BLaER1 (cell line): ENCODE results near the gene COL8A1.

Experiments
- H3K27ac ChIP-seq: shearing (Covaris generic); formaldehyde crosslinking; 2 replicates; pipeline ENCODE4 v1.8.1; 2022
- H3K27me3 ChIP-seq: shearing (Covaris generic); formaldehyde crosslinking; 2 replicates; pipeline ENCODE4 v1.8.1; 2022
- H3K36me3 ChIP-seq: shearing (Covaris generic); formaldehyde crosslinking; 2 replicates; pipeline ENCODE4 v1.8.1; 2022
- H3K4me1 ChIP-seq: shearing (Covaris generic); formaldehyde crosslinking; 2 replicates; pipeline ENCODE4 v1.8.1; 2022
- H3K4me2 ChIP-seq: shearing (Covaris generic); formaldehyde crosslinking; 2 replicates; pipeline ENCODE4 v1.8.1; 2022
- H3K4me3 ChIP-seq: shearing (Covaris generic); formaldehyde crosslinking; 2 replicates; pipeline ENCODE4 v1.8.1; 2022
- H3K9ac ChIP-seq: shearing (Covaris generic); formaldehyde crosslinking; 2 replicates; pipeline ENCODE4 v1.8.1; 2022
- H3K9me3 ChIP-seq: shearing (Covaris generic); formaldehyde crosslinking; 2 replicates; pipeline ENCODE4 v1.8.1; 2022
- H4K20me1 ChIP-seq: shearing (Covaris generic); formaldehyde crosslinking; 2 replicates; pipeline ENCODE4 v1.8.1; 2022
- Cebpa-rat ChIP-seq: shearing (Covaris generic); IDR thresholded peaks from 2 replicates; pipeline ENCODE4 v1.8.1; 2022

The COL8A1 gene

DNA sequence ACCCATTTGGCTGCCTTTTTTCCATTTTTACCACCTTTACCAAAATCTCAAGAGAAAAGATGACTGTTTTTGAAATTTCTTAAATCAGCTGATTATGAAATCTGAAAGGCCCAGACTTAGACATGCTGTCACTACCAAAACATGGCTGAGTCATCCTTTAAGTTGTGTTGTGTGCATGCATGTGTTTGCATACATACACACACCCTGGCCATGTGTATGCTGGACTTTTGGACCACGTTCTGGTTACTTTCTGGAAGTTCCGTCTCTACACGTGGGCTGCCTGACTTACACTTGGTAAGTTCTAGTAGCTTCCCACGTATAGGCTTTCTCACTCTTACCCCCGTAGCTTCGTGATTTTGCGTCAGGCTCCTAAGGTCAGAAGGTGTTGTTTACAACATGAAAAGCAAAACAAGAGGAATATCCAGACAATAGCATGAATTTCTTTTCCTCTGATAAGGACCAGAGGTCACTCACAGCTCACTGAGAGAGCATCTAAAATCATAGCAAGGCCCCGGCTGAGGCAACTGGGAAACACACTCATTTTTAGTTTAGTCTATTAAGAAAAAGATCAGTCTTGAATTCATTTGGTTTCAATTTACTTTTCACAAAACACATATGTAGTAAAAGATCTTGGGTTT is 62.4 kb downstream of the COL8A1 start:
- TF ChIP-seq Cebpa-rat = no peak
- no peaks in the 10 kb centered on the region for H4K20me1 ChIP-seq
- H3K9ac ChIP-seq = no peak overlapping the region
- no peaks in the 10 kb centered on the region for H3K9me3 ChIP-seq
- no peak overlapping the region for H3K4me3 ChIP-seq
- no peak overlapping the region for H3K4me2 ChIP-seq
- no peak overlapping the region for H3K27ac ChIP-seq
- H3K27me3 ChIP-seq = no peaks in the 10 kb centered on the region
- no peaks in the 10 kb centered on the region for H3K4me1 ChIP-seq
- no peaks in the 10 kb centered on the region for H3K36me3 ChIP-seq

DNA sequence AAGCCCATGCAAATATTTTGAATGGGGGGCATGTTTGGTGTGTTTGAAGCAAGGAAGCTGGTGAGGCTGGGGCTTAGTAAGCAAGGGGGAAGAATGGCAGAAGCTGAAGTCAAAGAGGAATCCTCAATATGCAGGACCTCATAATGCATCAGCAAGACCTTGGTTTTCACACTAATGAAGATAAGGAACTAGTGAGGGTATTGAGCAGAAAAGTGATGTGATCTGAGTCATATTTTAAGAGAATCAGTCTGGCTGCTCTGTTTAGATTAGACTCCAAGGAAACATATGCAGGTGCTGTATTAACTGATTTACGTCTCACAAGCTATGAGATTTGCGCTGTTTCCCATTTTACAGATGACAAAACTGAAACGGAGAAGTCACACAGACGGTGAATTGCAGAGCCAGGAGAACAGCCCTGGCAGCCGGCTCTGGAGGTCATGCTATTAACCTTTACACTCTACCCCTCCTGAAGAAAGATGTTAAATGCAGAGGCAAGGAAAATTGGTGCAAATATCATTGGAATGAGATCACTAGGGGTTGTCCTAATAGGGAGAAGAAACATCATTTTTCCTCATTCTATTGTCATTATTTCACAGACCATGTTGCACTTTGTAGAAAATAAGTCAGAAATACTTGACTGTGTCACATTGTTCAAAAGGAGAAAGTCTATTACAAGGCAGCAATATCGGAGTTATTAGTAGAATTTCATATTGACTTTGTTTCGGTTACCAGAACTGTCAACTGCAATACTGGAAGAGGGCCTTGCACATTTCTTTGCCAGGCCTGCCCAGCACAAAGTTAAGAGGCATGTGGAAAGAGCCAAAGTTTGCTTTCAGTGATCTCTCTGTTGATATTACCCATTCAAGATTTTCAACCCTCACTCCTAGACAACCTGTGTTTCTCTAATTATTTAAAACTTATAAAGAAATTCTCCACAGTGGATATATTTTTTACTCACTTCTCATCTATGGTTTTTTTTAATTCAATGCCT is 64.9 kb downstream of the COL8A1 start:
- no peaks in the 10 kb centered on the region for H3K36me3 ChIP-seq
- TF ChIP-seq Cebpa-rat = no peak
- no peak overlapping the region for H3K4me3 ChIP-seq
- H3K4me1 ChIP-seq = no peaks in the 10 kb centered on the region
- no peak overlapping the region for H3K9ac ChIP-seq
- H3K4me2 ChIP-seq = no peak overlapping the region
- no peak overlapping the region for H3K27ac ChIP-seq
- no peaks in the 10 kb centered on the region for H4K20me1 ChIP-seq
- no peaks in the 10 kb centered on the region for H3K27me3 ChIP-seq
- H3K9me3 ChIP-seq = no peaks in the 10 kb centered on the region

DNA sequence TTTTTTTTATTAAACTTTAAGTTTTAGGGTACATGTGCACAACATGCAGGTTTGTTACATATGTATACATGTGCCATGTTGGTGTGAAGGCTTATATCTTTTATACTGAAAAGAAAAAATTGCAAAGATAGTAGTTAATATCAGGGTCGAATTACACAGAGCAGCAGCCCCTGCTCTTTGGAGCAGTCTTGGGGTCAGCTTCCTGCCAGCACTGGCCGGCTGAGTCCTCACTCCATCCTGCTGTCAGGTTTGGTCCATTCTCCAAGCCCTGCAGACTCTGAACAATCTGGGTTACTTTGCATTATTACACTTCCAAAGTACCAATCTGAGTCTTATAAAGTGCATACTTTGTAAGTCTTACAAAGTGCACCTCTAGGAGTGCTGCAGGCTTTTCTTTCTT is 66.0 kb downstream of the COL8A1 start:
- Histone ChIP-seq H3K9me3 (no peaks in the 10 kb centered on the region), H3K27ac (no peak overlapping the region), H3K4me1 (no peaks in the 10 kb centered on the region), H3K4me2 (no peak overlapping the region), H3K9ac (no peak overlapping the region), H4K20me1 (no peaks in the 10 kb centered on the region), H3K27me3 (no peaks in the 10 kb centered on the region), H3K36me3 (no peaks in the 10 kb centered on the region), H3K4me3 (no peak overlapping the region)
- no peak for TF ChIP-seq Cebpa-rat

DNA sequence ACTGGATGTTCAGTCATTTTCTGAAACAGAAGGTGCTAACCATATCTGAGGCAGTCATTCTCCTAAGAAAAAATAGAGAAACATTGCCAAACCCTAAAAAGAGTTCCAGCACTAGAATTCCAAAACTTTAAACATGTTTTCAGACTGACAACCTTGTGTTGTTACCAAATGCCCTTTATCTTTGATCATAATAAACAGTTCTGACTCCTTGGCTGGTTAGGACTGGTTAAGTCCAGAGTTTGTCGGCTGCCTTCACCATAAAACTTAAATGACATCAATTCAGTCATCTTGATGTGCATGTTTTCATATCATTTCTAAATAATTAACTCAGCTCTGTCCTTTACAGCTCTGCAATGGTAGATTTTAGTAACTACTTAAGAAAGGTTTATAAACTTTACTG is 68.0 kb downstream of the COL8A1 start:
- TF ChIP-seq Cebpa-rat = no peak
- no peaks in the 10 kb centered on the region for H3K4me1 ChIP-seq
- no peaks in the 10 kb centered on the region for H3K9me3 ChIP-seq
- H3K36me3 ChIP-seq = no peaks in the 10 kb centered on the region
- no peaks in the 10 kb centered on the region for H3K27me3 ChIP-seq
- H3K27ac ChIP-seq = no peak overlapping the region
- no peak overlapping the region for H3K4me3 ChIP-seq
- H3K9ac ChIP-seq = no peak overlapping the region
- H3K4me2 ChIP-seq = no peak overlapping the region
- no peaks in the 10 kb centered on the region for H4K20me1 ChIP-seq

DNA sequence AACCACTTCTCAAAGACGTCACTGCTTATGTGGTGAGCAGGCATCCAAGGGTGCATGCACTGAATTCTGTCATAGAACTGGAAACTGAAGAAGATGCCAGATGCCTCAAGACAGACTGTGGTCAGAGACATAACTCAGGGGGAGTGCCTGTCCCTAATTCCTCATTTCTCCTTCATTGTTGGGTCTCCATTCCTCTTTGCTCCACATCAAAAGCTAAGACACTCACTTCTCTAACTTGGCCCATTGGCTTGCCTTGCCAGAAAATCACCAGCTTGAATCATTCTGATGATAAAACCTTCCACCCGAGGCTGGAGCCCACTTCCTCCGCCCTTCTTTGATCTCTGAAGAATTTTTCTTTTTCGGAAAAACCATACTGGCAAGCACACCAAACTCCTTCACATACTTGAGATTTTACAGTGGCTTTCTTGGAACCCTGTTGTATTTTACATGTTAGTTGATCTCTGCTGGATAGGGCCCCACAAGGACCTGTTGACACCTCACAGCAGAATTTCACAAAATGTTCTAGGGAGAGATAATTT is 69.9 kb downstream of the COL8A1 start:
- Histone ChIP-seq H3K27ac (no peak overlapping the region), H4K20me1 (no peaks in the 10 kb centered on the region), H3K4me2 (no peak overlapping the region), H3K36me3 (no peaks in the 10 kb centered on the region), H3K4me3 (no peak overlapping the region), H3K9ac (no peak overlapping the region), H3K9me3 (no peaks in the 10 kb centered on the region), H3K4me1 (no peaks in the 10 kb centered on the region), H3K27me3 (no peaks in the 10 kb centered on the region)
- no peak for TF ChIP-seq Cebpa-rat

DNA sequence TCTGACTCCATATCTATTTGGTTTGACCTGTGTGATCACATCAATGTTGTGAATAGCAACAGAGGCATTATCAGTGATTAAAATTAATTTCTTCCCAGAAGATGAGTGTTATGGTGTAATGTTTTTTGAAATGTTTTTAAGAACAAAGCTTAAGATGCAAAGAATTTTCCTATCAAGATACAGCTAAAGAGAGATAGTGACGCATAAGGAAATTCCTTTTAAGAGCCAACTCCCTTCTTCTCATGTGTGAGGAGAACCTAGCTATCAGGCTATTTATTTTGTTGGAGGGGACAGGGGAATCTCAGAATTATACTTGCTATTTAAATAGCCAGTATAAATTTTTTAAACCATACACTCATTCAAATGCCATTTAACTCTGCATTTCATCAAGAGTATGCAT is 71.3 kb downstream of the COL8A1 start:
- TF ChIP-seq Cebpa-rat = no peak
- H3K9ac ChIP-seq = no peak overlapping the region
- H3K36me3 ChIP-seq = no peaks in the 10 kb centered on the region
- no peak overlapping the region for H3K4me3 ChIP-seq
- H3K27me3 ChIP-seq = no peaks in the 10 kb centered on the region
- H3K9me3 ChIP-seq = no peaks in the 10 kb centered on the region
- H3K4me2 ChIP-seq = no peak overlapping the region
- no peaks in the 10 kb centered on the region for H4K20me1 ChIP-seq
- no peak overlapping the region for H3K27ac ChIP-seq
- no peaks in the 10 kb centered on the region for H3K4me1 ChIP-seq

DNA sequence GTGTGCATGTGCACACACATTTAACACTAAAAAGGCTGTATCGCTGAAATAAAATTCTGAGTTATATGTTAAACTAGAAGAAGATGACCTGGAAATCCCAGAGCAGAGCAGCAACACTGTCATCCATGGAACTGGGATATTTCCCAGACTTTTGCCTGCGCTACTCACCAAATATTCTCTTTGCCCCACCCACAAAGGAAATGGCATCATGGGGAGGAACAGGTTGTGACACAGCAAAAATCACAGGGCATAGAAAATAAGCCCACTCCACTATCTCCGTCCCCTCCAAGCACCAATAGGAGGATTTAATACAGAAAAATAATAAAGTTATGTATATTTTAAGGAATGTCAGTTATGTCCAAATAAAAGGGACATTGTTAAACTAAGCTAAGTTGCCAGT is 71.7 kb downstream of the COL8A1 start:
- H3K27ac ChIP-seq = no peak overlapping the region
- no peak for TF ChIP-seq Cebpa-rat
- H3K27me3 ChIP-seq = no peaks in the 10 kb centered on the region

DNA sequence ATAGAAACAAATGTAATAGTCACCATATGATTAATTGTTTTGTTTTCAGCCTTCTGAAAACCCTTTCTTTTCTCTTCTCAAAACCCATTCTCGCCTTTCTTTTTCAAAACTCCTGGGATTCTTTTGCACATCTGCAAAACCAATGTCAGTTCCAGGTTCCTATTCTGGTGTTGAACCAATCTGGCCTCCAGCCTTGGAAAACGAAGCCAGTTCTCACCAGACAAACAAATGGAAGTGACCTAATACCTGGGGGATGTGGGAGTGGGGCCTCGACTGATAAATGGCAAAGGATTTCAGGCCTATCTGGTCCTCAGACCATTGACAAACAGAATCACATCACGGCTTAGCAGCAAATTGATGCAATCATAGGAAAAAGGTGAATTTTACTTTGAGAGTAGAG is 73.0 kb downstream of the COL8A1 start:
- no peaks in the 10 kb centered on the region for H4K20me1 ChIP-seq
- no peaks in the 10 kb centered on the region for H3K36me3 ChIP-seq
- no peak overlapping the region for H3K4me2 ChIP-seq
- no peaks in the 10 kb centered on the region for H3K27me3 ChIP-seq
- no peak overlapping the region for H3K27ac ChIP-seq
- no peak overlapping the region for H3K9ac ChIP-seq
- H3K4me1 ChIP-seq = no peaks in the 10 kb centered on the region
- no peaks in the 10 kb centered on the region for H3K9me3 ChIP-seq
- no peak overlapping the region for H3K4me3 ChIP-seq
- TF ChIP-seq Cebpa-rat = no peak

More for the DNA sequence above, 71.7 kb downstream of the COL8A1 start:
- Histone ChIP-seq H3K9ac (no peak overlapping the region), H3K4me3 (no peak overlapping the region), H3K9me3 (no peaks in the 10 kb centered on the region), H3K4me1 (no peaks in the 10 kb centered on the region), H3K4me2 (no peak overlapping the region), H3K36me3 (no peaks in the 10 kb centered on the region), H4K20me1 (no peaks in the 10 kb centered on the region)

DNA sequence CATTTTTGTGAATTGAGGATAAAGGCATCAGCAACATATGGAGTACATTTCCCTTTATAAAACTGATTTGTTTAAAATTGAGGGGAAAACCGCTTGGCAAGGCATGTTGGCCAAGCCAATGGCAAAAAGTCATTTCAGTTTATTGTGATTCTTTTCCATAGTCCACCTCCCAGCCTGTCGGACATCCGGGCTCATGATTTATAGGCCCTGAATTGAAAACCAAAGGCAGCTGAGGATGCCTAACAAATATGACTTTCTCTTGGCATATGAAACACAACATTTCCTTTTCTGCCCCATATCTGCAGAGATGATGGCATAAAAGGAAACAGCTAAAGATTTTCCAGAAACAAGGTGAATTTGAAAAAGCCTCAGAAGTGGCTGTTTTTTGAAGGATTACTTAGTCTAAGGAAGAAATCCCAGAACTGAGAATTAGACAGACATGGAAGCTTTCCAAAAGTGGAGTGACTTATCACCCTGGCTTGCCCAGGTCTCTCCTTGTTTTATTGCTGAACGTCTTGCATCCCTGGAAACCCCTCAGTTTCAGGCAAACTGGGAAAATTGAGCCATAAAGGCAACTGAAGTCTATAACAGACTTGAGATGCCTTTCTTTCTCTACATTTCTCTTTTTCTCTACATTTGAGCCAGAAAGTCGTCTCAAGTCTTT is 74.0 kb downstream of the COL8A1 start:
- no peak overlapping the region for H3K4me2 ChIP-seq
- H3K27me3 ChIP-seq = no peaks in the 10 kb centered on the region
- no peak overlapping the region for H3K9ac ChIP-seq
- H3K9me3 ChIP-seq = no peaks in the 10 kb centered on the region
- no peak overlapping the region for H3K4me3 ChIP-seq
- H3K27ac ChIP-seq = no peak overlapping the region
- TF ChIP-seq Cebpa-rat = no peak
- no peaks in the 10 kb centered on the region for H4K20me1 ChIP-seq
- no peaks in the 10 kb centered on the region for H3K4me1 ChIP-seq
- no peaks in the 10 kb centered on the region for H3K36me3 ChIP-seq

DNA sequence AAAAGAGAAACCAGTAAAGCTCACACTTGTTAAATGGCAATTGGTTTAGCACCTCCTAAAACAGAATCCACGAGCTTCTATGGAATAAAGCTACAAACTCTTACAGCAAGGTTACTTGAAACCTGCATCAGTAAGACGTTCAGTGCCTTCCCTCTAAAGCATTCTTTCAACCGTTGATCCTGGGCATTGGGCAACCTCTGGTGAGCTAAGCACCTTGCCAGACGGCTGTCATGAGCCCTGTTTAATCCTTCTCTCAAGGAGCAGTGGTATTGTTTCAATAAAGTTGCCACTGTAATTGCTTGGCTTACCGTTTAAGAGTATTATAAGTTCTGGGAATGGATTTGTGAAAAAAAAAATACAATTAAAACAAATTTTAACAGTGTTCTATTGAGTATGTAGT is 75.0 kb downstream of the COL8A1 start:
- H3K4me1 ChIP-seq = no peaks in the 10 kb centered on the region
- no peak overlapping the region for H3K27ac ChIP-seq
- H3K4me2 ChIP-seq = no peak overlapping the region
- no peaks in the 10 kb centered on the region for H4K20me1 ChIP-seq
- no peak for TF ChIP-seq Cebpa-rat
- H3K36me3 ChIP-seq = no peaks in the 10 kb centered on the region
- no peaks in the 10 kb centered on the region for H3K9me3 ChIP-seq
- no peak overlapping the region for H3K4me3 ChIP-seq
- H3K9ac ChIP-seq = no peak overlapping the region
- no peaks in the 10 kb centered on the region for H3K27me3 ChIP-seq
